Ovary (tissue), 9 donors: ENCODE data around the gene PPP2R2C. TPM values are rescaled to one million over a fixed set of nuclear protein-coding genes. Genes with fewer than 3 reads are reported as not detected.

Experiments used
- DNase-seq, 5 donors: peaks; one replicate each; pipeline ENCODE4 v3.0.0-alpha.2; 2019 to 2020
- H3K27ac ChIP-seq, 2 donors: fragments of 200-600 bp; one replicate each; pipeline versions ENCODE4 v1.5.1 to v1.8.0; 2019 to 2022
- H3K27me3 ChIP-seq: fragments of 200-600 bp; one replicate; pipeline ENCODE4 v1.8.0; 2022
- H3K36me3 ChIP-seq: fragments of 200-600 bp; sonication (generic); one replicate; pipeline ENCODE4 v1.5.1; 2019
- H3K4me1 ChIP-seq: one replicate; pipeline ENCODE4 v1.8.1; 2013; ENCODE audit warnings: mild to moderate bottlenecking, moderate library complexity; ENCODE audit not compliant: insufficient read depth
- H3K4me3 ChIP-seq: fragments of 200-600 bp; sonication (generic); one replicate; pipeline ENCODE4 v1.5.1; 2017
- H3K9me3 ChIP-seq, 2 donors: fragments of 200-600 bp in 1 of 2; sonication (generic) in 1 of 2; one replicate each; pipeline versions ENCODE4 v1.5.1 to v1.8.1; 2013 to 2019; ENCODE audit warnings: mild to moderate bottlenecking in 1 of 2, moderate library complexity in 1 of 2
- EP300 ChIP-seq: sonication (generic); formaldehyde crosslinking; IDR thresholded peaks from one replicate; pipeline ENCODE4 v1.6.1; 2017; ENCODE audit warnings: antibody characterized with exemption
- POLR2A ChIP-seq: fragments of 450-650 bp; IDR thresholded peaks from one replicate; pipeline ENCODE4 v1.6.1; 2017; ENCODE audit warnings: antibody characterized with exemption, mild to moderate bottlenecking, moderate library complexity
- WGBS, 3 donors: extraction: QIAGEN DNeasy Blood & Tissue Kit in 1 of 3; methylation state at CpG; one replicate each; pipeline versions ENCODE4 v1.1.5 to v1.1.7; 2013 to 2017; 5-methylcytosine and 5-hydroxymethylcytosine counted together
- intact Hi-C, 4 donors: fragments of 100-400 bp; cut with DNase I; formaldehyde crosslinking; loops; one replicate each; pipeline versions ENCODE4 v1.11.0 to v1.15.1; 2022 to 2023
- polyA plus RNA-seq, 2 donors: library from polyadenylated mRNA; stranded (reverse); fragments of 200-250 nt in 1 of 2; fragments of 350-450 nt in 1 of 2; fragmentation: Illumina TruSeq in 1 of 2; extraction: RNeasy Lipid Tissue Mini Kit (QIAGEN cat#74804) in 1 of 2; gene quantifications; one replicate each; pipeline ENCODE4 v1.2.3, GENCODE V29; 2013 to 2014
- total RNA-seq, 7 donors: library from RNA; depleted of rRNA in 2 of 7; stranded (reverse); fragments of >200 nt in 2 of 7; fragmentation: NEBNext Ultra II Directional in 3 of 7; extraction: Animal tissue kit (Norgen Biotek cat#: 25700) in 3 of 7; gene quantifications; one replicate each; pipeline versions ENCODE4 v1.1.0 to v1.2.4, GENCODE V29; 2016 to 2023
- TF ChIP-seq, protein P1 (sequence below), 3 donors: fragments of 450-650 bp in 2 of 3; fragments of 200-600 bp in 1 of 3; IDR thresholded peaks; one replicate each; pipeline versions ENCODE4 v1.5.1 to v1.8.0; 2016 to 2022; ENCODE audit warnings: antibody characterized with exemption in 3 of 3, mild to moderate bottlenecking in 1 of 3
- donor health status: DM: no; HTN: no; CAD: no; lungs with moderate emphysema.
- donor health status: DM: no; HTN: no; CAD: no.
- donor health status: Bipolar disorder and iron deficiency.
- donor health status: DM: yes; HTN: yes; CAD: no.
- donor health status: DM: no; HTN: no; CAD: no.
- donor health status: DM: yes; HTN: yes; CAD: no.

Gene PPP2R2C
- total and polyA plus RNA-seq, 9 donors = 0.12 to 4.5 (median 0.77) TPM

DNA sequence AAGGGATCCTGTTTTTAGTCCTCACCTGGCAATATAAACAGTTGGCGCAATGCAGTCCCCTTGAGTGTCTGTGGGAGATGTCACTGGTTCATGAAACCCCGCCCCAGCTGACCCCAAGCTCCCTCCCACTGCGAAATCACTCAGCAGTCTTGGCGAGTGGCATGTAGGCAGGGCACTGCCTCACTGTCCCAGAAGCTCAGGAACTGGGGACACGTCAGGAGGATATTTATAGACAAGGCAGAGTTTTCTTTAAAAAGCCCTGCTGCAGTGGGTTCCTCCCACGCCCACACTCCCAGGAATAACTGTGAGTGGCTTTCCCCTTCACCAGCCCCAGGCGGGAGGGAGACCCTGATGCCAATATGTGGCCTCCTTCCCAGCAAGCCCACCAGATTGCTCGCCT, 44.3 kb upstream of the PPP2R2C start:
- Histone ChIP-seq H3K36me3 (no peaks in the 10 kb centered on the region), H3K9me3 (no peaks in the 10 kb centered on the region), H3K4me1 (no peaks in the 10 kb centered on the region), H3K4me3 (no peak overlapping the region), H3K27me3 (no peaks in the 10 kb centered on the region), H3K27ac (no peak overlapping the region)
- WGBS, 3 donors = 47 to 60% (median 53%) methylated on average over 8 of the region's 8 CpGs
- intact Hi-C loops = no loop called here
- DNase-seq = no peak
- TF ChIP-seq, protein P1, sequence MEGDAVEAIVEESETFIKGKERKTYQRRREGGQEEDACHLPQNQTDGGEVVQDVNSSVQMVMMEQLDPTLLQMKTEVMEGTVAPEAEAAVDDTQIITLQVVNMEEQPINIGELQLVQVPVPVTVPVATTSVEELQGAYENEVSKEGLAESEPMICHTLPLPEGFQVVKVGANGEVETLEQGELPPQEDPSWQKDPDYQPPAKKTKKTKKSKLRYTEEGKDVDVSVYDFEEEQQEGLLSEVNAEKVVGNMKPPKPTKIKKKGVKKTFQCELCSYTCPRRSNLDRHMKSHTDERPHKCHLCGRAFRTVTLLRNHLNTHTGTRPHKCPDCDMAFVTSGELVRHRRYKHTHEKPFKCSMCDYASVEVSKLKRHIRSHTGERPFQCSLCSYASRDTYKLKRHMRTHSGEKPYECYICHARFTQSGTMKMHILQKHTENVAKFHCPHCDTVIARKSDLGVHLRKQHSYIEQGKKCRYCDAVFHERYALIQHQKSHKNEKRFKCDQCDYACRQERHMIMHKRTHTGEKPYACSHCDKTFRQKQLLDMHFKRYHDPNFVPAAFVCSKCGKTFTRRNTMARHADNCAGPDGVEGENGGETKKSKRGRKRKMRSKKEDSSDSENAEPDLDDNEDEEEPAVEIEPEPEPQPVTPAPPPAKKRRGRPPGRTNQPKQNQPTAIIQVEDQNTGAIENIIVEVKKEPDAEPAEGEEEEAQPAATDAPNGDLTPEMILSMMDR (IDR thresholded peaks at IDR 0.05) = no peak
- TF ChIP-seq EP300 = no peak
- no peak for TF ChIP-seq POLR2A

DNA sequence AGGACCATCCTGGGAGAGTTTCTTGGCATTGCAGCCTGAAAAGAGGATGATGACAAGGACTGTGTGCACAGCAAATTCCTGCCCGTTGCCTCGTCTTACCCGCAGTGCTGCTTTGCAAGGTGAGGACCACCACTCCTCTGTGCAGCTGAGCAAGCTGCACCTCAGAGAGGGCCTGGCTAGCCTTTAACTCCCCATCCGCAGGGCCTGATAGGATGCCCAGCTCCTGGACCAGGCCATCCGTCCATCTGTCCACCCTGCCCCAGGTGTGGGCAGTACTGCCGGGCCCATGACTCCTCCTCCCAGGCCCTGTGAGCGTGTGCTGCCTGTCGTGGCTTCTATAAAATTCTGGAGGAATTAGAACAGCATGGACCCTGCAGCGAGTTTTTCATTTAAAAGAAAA, 43.9 kb upstream of the PPP2R2C start:
- Histone ChIP-seq H3K27ac (no peak overlapping the region), H3K36me3 (no peaks in the 10 kb centered on the region), H3K9me3 (no peaks in the 10 kb centered on the region), H3K4me3 (no peak overlapping the region), H3K4me1 (no peaks in the 10 kb centered on the region), H3K27me3 (no peaks in the 10 kb centered on the region)
- intact Hi-C loops = no loop called here
- WGBS, 3 donors = 63 to 75% (median 73%) methylated on average over 8 to 9 of the region's 9 CpGs
- TF ChIP-seq, protein P1 (IDR thresholded peaks at IDR 0.05) = no peak
- no peak for TF ChIP-seq POLR2A
- TF ChIP-seq EP300 = no peak
- no peak for DNase-seq

DNA sequence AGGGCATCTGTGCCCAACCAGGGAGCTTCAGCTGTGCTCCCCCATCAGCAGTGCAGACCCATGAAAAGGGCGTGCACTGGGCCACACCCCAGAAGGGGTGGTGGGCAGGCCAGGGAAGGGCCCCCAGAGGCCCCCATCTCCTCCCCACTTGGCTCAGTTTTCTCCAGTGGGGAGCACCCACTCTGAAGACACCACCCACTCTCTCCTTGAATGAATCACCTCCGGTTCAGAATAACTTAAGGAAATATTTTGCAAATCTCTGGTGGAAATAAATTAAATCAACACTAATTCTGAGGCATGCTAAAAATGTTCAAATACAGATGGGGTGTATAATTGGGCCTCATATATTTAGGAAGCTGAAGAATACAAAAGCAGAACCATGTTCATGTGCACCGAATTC, 41.3 kb upstream of the PPP2R2C start:
- H3K36me3 ChIP-seq = no peaks in the 10 kb centered on the region
- H3K9me3 ChIP-seq = no peaks in the 10 kb centered on the region
- intact Hi-C loops = no loop called here
- H3K4me1 ChIP-seq = no peaks in the 10 kb centered on the region
- no peak overlapping the region for H3K4me3 ChIP-seq
- H3K27me3 ChIP-seq = no peaks in the 10 kb centered on the region
- no peak overlapping the region for H3K27ac ChIP-seq
- TF ChIP-seq, protein P1 (IDR thresholded peaks at IDR 0.05) = no peak
- no peak for TF ChIP-seq EP300
- no peak for TF ChIP-seq POLR2A
- WGBS, 3 donors = 65 to 77% (median 72%) methylated on average over 3 of the region's 3 CpGs
- DNase-seq = no peak

DNA sequence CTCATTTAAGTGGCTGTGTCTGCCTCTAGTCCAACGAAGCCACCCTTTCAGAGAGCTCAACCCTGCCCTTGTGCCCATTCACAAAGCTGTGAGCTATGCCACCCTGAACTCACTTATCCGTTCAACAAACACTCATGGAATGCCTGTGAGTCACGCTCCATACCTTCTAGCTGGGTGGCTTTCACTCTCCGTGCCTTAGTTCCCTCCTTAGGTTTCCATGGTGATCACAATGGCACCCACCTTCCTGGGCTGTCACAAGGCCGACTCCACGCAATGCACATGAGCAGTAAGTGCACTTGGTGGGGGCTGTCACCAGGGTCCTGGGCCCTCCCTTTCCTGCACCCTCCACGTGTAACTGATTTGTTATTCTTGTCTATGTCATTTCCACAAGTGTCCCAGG, 37.2 kb upstream of the PPP2R2C start:
- Histone ChIP-seq H3K27ac (no peak overlapping the region), H3K4me3 (no peak overlapping the region), H3K27me3 (no peaks in the 10 kb centered on the region), H3K9me3 (peaks cover 0 to 10% of the 10 kb centered on the region in 2 donors), H3K4me1 (no peaks in the 10 kb centered on the region), H3K36me3 (no peaks in the 10 kb centered on the region)
- WGBS, 3 donors = 73 to 81% (median 80%) methylated on average over 7 of the region's 7 CpGs
- no peak for TF ChIP-seq EP300
- TF ChIP-seq POLR2A = no peak
- TF ChIP-seq, protein P1 (IDR thresholded peaks at IDR 0.05) = no peak
- DNase-seq = no peak
- intact Hi-C loops = no loop called here
